H4 (cell line): ENCODE data around the gene ATXN1L. TPM values are rescaled to one million over a fixed set of nuclear protein-coding genes. Genes with fewer than 3 reads are reported as not detected.
A peak's percentile ranks its signal among the peaks of the same experiment; 100 is the strongest.
"Not testable (repeated sequence)": the region's sequence is repeated elsewhere in the genome, so short reads cannot be mapped to it uniquely, and the experiment has no call there.

ENCODE experiments used
- DNase-seq: peaks from one replicate; pipeline ENCODE4 v3.0.0-alpha.2; 2015; ENCODE audit warnings: low spot score
- total RNA-seq: library from RNA; depleted of rRNA; stranded (reverse); fragments of >200 nt; shearing (Covaris generic); gene quantifications from 2 replicates; pipeline ENCODE4 v1.2.3, GENCODE V29; 2014

ATXN1L gene
- total RNA-seq, 1 experiment from 2014 or later: 8.0 TPM

DNA sequence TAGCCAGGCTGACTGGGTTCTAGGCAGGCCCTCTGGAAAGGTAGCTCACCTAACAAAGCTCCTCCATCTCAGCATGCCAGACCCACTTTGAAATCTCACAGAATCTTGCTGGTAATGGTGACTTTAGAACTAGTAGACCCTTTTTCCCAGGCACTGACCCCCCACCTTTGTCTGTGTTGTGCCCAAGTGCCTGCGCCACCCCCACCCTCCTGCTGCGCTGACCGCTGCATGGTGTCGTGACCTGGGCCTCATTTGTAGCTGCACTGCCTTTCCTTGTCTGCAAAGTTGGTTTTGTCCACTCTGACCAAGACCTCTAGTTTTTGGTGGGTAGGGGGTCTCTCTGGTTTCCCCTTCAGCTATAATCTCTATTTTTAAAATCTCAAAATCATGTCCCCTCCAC, 6.8 kb downstream of the ATXN1L start:
- no peak for DNase-seq

DNA sequence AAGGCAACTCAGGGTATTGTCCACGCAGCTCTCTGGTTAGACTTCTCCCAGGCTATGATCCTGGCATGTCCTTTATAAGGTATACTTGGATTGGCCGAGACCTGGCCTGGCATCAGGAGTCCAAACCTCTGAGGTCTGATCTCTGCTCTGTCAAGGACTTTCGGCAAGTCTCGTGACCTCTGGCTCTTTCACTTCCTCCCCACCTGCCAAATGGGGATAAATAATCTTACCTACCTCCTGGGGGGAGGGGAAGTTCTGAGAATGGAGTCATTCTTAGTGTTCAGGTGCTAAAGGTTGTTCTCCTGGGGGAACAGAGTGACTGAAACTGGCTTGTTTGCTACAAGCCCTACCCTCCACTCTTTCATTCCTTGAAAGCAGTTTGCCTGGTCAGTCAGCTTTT, 7.6 kb downstream of the ATXN1L start:
- DNase-seq: no peak

DNA sequence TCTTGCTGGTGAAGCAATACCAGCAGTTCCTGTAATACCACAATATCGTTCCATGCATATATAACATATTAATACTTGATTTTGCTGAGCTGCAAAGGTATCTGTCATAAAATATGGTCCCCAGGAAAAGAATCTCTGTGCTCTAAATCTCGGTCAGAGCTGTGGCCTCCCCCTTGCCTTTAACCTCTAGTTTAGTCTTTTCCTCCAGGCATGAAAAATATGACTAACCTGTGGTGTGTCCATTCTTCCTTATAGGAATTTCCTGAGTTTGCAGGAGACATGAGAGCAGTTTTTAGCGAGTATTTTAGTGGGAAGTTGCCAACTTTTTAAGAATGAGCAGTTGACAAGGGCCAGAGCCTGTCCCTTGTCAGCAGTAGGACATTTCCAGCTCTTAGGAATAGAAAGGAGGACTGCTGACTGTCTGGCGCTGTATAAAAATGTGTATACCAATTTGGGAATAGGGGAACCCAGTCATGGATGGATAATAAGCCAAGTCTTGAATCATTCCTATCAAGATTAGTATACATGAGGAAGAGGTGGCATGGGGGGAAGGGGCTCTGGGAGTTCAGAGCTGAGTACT, 8.7 kb downstream of the ATXN1L start:
- no peak for DNase-seq

DNA sequence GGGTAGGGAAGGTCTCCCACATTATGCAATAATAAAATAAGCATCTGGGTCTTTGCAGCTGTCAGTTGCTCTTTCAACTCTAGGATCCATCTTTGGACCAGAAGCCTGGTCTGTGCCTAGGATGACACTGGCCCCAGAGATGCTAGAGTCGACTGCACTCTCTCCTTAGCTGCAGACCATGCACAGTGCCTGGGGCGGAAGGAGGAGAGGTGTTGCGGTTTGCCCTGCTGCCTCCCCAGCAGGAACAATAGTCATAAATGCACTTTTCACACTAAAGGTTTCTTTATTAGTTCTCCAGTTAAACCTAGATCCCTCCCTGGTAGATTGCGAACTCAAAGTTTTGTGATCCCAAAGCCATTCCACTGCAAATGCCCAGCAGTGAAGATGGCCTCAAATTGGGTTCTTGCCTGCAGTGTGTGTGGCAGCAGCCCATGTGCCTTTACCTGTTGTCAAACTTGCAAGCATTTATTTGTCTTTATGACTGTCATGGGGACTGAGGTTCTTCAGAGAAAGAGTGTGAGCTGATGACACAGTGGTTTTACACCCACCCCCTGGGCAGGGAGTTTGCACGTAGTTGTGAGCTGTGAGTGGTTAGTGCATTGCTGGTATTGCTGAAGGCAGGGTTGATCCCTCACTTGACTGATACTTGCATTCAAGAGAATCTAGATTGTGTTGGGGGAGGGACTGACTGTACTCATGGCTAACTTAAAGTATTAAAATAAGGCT, 10.3 kb downstream of the ATXN1L start:
- DNase-seq: no peak

DNA sequence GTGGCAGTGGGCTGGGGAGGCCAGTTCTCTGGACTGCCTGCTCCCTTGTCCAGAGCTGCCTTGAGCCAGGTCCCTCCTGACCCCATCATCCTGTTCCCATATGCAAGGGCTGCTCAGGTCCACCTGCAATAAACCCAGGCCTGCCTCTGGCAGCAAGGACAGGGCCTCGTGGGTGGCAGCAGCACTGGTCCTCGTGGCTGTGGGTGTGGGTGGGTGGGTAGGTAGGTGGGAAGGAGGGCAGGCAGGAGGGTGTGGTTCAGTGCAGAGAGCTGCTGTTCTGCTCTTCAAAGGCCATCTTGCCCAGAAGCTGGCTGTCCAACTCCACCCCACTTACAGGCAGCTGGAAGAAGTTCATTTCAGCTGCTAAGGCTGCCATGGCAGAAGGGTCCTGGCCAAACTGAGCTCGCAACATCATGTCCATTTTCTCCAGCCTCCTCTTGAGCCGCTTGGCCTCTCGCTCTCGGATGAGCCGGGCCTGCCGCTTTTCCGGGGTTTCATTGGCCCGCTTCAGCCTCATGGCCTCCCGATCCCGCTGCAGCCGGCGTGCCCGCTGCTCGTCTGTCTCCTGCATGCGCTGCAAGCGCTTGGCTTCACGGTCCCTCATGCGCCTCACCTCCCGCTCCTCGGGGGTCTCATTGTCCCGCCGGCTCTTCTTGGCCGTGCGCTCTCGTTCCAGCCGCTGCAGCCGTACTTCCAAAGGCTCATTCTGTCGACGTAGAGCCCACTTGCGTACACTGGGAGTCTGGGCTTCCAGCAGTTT, 14.2 kb downstream of the ATXN1L start:
- no peak for DNase-seq

DNA sequence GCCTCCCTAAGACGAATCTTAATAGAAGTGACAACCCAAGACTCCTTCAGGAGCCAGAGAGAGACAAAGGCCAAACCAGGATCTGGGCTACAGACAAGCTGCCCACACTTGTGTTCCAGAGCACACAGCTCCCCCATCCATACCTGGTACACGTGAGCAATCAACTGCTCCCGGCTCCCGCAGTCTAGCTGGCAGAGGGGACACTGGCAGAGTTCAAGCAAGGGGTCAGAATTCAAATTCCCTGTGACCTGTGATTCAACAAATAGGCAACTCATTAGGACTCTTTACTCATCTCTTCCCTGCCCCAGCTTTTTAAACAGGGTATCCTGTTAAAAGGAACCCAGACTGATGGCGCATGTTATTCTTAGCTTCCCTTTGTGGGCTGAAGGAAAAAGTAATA, 18.2 kb downstream of the ATXN1L start:
- DNase-seq: no peak

DNA sequence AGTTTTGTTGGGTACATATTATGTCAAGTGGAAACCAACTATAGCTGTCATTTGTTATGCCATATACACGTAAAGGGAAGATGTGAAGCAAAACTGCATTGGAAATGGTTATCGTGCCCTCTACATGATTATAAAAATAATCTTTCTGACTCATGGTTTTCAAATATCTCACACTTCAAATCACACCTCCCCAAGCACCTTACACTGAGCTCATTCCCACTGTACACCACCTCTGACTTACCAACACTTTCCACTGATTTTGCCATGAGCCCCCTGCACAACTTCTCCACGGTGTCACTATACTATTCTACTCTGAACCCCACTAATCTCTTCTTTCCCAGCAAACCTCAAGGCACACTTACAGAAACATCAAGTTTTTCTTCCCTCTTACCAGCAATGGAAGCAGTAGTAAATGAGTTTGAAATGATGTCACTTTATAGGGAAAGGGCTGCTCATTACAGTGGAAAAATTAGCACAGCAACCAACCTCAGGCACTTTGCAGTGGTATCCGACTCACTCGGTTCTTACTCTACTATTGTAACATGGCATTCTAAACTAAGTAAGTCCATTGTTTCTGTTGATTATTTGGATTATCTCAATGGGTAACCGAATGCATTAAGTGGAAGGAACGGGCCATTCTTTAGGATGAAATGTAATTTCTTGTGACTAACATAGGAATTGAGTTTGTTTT, 19.5 kb downstream of the ATXN1L start:
- no peak for DNase-seq

DNA sequence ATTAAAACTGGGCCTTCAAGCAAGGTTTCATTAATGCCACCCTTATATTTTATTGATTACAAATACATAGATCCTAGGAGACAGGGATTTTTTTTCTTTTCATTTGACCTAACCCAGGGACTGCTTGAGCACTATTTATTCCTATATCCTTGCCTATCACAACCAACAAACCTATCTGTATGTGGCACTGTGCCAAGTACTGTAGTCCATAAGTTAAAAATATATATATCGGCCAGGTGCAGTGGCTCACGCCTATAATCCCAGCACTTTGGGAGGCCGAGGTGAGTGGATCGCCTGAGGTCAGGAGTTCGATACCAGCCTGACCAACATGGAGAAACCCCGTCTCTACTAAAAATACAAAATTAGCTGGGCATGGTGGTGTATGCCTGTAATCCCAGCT, 21.4 kb downstream of the ATXN1L start:
- not testable (repeated sequence) for DNase-seq

DNA sequence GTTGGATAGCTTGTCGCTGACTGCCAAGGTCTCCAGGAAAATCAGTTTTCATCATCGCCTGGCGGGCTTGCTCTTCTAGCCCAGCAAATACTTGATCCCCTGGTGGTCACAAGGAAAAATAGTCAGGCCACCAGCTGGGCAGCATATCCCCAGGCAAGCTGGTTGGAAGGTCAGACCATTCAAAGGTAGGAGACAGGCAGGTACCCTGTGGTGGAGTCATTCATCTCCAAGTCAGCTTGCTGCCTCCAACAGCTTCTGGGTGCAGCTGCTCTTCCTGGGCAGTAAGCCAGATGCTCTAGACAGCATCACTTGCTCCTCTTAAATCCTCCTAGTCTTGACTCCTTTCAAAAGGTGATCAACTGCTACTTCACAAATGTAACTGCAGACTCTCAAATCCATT, 22.2 kb downstream of the ATXN1L start:
- DNase-seq: no peak

DNA sequence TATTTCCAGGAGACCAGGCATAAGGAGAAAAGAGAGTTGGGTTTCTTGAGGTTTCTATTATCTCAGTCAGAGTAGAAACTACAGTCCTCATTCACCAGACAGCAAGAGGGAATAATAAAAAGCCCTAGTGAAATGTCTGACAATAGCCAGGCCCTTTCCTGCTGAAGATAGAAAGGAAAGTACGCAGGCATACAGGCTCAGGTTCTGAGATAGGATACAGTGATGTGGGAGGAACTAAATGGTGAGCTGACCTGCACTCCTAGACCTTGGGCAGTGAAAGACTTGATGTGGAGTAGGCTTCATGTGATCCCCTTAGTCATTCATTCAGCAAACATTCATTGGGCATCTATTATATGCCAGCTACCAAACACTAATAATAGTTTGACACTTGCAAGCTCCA, 23.3 kb downstream of the ATXN1L start:
- no peak for DNase-seq

DNA sequence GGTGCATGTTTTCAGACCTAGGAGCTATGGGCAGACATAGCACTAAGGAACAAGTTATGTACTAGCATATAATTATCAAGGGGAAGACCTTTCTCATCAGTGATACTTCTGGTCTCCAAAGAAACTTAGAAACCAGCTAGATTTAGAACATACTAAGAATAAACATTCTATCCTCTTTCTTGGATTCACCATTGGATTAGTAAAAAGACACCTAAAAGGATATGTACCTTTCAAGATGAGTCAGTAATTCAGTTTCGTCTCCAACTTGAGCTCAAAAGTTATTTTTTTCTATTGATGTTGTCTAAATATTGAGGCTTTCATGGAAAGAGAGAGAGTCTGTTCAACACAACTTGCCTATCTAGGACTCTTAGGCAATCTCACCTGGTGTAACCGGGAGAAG, 25.0 kb downstream of the ATXN1L start:
- no peak for DNase-seq

DNA sequence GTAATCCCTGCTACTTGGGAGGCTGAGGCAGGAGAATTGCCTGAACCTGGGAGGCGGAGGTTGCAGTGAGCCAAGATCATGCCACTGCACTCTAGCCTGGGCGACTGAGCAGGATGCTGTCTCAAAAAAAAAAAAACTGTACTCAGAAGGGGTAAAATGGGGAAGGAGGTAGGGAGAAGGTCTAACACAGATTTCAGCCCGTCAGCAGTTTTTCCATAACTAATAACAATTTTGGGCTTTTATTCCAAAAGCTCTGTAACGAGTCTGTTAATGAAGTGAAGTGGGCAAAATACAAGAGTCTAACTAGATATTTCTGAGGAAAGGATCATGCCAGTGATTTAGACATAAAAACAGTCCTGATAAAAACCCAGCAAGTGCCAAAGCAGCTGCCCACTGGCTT, 27.4 kb downstream of the ATXN1L start:
- DNase-seq: no peak

DNA sequence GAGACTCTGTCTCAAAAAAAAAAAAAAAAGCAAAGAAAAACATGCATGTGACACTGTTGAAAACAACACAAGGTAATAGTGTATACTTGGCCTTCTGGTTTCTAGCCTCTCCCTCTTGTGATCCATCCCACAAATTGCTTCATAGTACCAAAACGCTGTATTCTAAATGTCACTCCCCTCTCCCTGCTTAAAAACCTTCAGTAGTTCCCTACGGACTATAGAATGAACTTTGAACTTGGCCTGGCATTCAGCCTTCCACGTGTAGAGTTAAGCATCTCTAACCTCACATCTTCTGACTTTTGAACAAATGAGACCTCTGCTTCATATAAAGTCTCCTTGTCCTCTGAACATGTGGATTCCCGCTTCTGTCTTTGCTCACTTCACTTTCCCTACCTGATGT, 33.1 kb downstream of the ATXN1L start:
- DNase-seq: no peak

DNA sequence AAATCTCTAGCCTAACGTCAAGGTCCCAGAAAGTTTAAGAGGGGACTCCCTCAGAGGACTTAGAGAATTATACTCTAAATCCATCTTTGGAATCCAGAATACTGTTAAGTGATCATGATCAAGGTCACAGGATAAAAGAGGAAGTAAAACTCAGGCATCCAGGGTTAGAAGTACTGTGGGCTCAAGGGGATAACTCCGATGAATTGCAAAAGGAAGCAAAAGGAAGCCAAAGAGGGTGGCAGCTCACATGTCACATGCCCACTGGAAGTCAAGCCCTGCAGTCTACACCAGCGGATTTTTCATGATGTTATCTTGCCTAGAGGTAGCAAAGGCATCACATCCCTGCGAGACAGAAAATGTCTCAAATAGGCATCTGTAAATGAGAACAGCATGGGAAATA, 34.4 kb downstream of the ATXN1L start:
- no peak for DNase-seq

DNA sequence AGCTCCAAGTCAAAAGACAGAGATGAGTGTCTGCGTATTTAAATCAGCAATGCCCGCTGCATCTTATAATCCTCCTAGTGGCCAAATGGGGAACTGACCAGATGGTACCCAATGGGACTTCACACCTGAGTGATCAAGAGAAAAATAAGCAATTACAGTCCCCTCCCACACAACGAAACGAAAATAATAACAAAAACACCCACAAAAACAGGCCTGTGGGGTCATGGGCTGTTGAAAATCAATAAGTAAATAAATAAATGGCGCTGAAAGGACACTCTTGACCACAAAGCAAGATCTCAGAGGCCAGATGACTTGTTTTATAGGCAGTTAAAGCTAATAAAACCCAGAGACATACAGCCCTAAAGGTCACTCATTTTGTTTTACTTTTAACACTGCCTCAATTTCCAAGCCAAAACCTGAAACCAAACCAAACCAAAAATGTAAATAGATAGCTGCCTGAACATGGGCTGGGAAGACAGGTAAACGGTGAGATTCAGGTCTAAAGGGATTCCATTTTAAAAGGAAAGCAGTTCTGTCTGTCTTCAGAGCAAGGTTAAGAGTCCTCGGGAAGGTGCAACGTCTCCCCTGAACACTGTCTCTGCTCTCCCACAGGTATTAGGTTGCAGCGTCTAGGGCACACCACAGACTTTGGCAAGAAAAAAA, 36.9 kb downstream of the ATXN1L start:
- DNase-seq: peak; percentile 53

DNA sequence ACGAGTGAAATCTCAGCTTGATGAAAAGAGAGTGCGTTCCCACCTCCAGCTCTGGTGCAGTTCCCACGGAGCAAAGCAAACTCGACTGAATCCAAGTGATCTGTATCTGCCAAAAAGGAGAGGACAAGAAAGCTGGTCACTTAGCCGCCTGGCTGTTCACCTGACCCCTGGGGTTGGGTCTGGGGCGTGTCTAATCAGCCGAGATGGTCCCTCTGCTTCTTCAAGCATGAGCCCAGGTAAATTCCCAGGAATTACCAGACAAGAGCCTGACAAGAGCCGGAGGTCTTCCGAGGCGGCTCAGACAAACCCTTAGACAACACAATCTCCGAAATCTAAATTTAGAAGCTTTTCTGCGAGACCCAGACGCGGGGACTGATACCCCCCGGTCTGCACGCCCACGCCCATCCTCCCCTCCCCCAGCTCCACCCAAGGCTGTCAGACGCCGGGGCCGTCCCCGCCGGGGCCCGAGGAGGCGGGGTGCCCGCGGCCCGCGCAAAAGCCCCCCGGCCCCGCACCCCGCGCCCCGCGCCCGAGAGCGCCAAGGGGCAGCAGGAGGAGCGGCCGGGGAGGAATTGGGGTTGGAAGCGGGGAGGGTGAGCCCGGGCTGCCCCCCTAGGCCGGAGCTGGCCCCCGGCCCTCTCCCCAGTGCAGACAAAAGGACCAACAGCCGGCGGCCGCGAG, 37.5 kb downstream of the ATXN1L start:
- no peak for DNase-seq

DNA sequence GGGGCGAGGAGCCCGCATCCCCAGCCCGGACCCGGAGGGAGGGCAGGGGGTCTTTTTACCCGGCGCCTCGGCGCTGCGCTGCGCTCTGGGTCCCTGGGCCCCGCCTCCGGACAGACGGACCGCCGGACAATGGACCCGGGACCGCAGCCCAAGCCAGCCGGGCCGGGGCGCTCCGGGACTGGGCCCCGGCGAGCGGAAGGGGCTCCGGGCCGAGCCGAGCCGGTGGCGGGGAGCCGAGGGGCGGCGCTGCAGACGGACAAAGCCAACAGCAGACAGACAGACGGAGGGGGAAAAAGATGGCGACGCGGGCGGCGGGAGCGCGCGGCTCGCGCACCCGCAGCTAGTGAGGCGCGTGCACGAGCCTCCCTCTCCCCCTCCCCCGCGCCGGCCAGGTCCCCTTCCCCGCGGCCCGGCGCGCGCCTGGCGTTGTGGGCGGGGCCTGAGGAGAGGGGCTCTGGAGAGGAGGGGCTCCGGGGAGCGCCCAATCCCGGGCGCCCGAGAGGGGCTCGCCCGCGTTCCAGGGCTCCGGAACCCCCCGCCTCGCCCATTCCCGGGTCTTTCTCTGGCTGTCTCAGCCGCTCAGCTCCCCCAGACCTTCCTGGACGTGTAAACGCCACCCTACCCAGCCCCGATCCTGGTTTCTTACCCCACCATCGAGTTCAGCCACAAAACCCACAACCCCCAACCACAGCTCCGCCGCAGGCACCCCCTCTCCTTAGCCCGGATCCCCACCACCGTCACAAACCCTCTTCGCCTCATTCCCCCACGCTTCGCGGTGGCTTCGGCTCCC, 38.3 kb downstream of the ATXN1L start, which contains the start of gene ZNF821:
Gene ZNF821, minus strand, starts transcription at position 334 of the 790 bp plus-strand sequence. CDS start 4,236 bp downstream, outside the sequence.
- DNase-seq: peak; percentile 37

DNA sequence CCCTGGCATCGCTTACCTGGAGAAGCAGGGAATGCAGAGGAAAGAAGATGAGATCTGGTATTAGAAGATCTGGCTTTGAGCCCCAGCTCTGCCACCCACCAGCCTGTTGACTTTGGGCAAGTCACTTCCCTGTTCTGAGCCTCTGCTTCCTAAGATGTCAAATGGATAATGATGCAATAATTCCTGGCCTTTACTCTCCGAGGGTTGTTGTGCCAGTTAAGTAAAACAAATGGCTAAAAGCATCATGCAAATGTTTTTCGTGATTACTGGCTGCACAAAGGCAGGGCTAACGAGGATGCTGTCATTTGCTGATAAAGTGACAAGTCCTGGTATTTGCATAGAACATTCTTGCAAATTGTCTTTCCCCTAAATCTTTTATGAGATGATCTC, 39.5 kb downstream of the ATXN1L start:
- no peak for DNase-seq

DNA sequence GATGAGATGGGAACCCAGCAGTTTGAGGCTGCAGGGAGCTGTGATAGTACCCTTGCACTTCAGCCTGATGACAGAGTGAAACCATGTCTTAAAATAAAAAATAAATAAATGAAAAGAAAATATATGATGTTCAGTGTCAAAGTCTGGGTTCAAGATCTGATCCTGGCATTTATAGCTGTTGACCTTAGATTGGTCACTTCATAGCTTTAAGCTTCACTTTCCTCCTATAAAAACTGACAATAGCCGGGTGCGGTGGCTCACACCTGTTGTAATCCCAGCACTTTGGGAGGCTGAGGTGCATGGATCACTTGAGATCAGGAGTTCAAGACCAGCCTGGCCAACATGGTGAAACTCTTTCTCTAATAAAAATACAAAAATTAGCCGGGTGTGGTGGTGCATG, 43.4 kb downstream of the ATXN1L start:
- no peak for DNase-seq

DNA sequence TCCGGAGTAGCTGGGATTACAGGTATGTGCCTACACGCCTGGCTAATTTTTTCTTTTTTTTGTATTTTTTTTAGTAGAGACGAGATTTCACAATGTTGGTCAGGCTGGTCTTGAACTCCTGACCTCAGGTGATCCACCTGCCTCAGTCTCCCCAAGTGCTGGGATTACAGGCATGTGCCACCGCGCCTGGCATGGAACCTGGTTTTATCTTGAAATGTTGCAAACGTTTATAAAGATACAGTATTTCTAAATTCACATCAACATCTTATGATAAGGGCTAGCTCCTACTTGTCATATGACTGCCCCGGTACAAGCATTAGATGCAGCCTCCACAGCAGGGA, 48.1 kb downstream of the ATXN1L start:
- no peak for DNase-seq
